ENCODE measurements around the gene NRL. TPM values are rescaled to one million over a fixed set of nuclear protein-coding genes. Genes with fewer than 3 reads are reported as not detected.

Gene NRL
- total RNA-seq, 2 experiments from 2014 or later, result 4.6 to 7.5 TPM

- H3K9me3 ChIP-seq (ENCODE audit: low read length), result no peaks in the 10 kb centered on the region
- H4K20me1 ChIP-seq (ENCODE audit: insufficient read depth, low read length), result 0 out of 2 replicates have a peak, but pooled peaks cover 6% of the 10 kb centered on the region
- no peak overlapping the region for H3K27ac ChIP-seq (ENCODE audit: low read depth, low read length, poor library complexity, severe bottlenecking)
- H3K36me3 ChIP-seq (ENCODE audit: insufficient read depth, low read length), result peaks cover 38% of the 10 kb centered on the region
- peak overlapping the region; percentile 85 for H3K4me3 ChIP-seq (ENCODE audit: low read depth, low read length, poor library complexity, severe bottlenecking)
- peak overlapping the region; percentile 89 for H3K4me2 ChIP-seq (ENCODE audit: low read length)
- H3K9me2 ChIP-seq (ENCODE audit: insufficient read depth, low read length), result no peaks in the 10 kb centered on the region
- no TSS peak for BruUV-seq (replicated peaks)
- H3K4me1 ChIP-seq (ENCODE audit: insufficient read depth, low read length, poor library complexity, severe bottlenecking), result peaks cover 42% of the 10 kb centered on the region
- no peak overlapping the region for H2AFZ ChIP-seq (ENCODE audit: low read length)
- ChIA-PET POLR2A (interaction anchor here (1.1 to 4.1 kb wide), 4 partner anchors 21 to 44 kb away, joined by 3 to 43 read pairs (median 4); partner anchors contain the start of genes DCAF11, NRL and PCK2), CTCF (ENCODE audit: unreplicated experiment) (no interaction called here)
- H3K79me2 ChIP-seq (ENCODE audit: insufficient read depth, low read depth, low read length), result peaks cover 25% of the 10 kb centered on the region
- intact Hi-C loops (cut with micrococcal nuclease; ENCODE audit: unreplicated experiment), result no loop called here
- DNase-seq (ENCODE audit: low spot score), result no peak
- TF ChIP-seq EZH2phosphoT487 (IDR thresholded peaks at IDR 0.05; ENCODE audit: borderline replicate concordance, low read depth, low read length) (no peak), CTCF (conservative IDR thresholded peaks at IDR 0.05; ENCODE audit: low read length) (no peak)
Observed at GRCh38 chr14:24138396-24139271, 23.9 kb upstream of the NRL start.

GRCh38 chr14:24137529-24138395, 23.0 kb upstream of the NRL start:
- ChIA-PET CTCF (ENCODE audit: unreplicated experiment) (interaction anchor here (0.6 to 2.1 kb wide), 3 partner anchors 8 to 29 kb away, joined by 3 to 12 read pairs (median 4); partner anchors contain the start of genes DCAF11 and NRL), POLR2A (interaction anchor here (0.6 to 4.1 kb wide), 10 partner anchors 9 to 93 kb away, joined by 3 to 43 read pairs (median 4); partner anchors contain the start of genes DCAF11, IRF9, NRL and PCK2)
- Histone ChIP-seq H3K27ac (ENCODE audit: low read depth, low read length, poor library complexity, severe bottlenecking) (peak overlapping the region; percentile 46), H3K4me2 (ENCODE audit: low read length) (peak overlapping the region; percentile 89), H2AFZ (ENCODE audit: low read length) (no peak overlapping the region), H3K9me3 (ENCODE audit: low read length) (no peaks in the 10 kb centered on the region), H3K4me3 (ENCODE audit: low read depth, low read length, poor library complexity, severe bottlenecking) (peak overlapping the region; percentile 98), H4K20me1 (ENCODE audit: insufficient read depth, low read length) (0 out of 2 replicates have a peak, but pooled peaks cover 6% of the 10 kb centered on the region), H3K9me2 (ENCODE audit: insufficient read depth, low read length) (no peaks in the 10 kb centered on the region), H3K4me1 (ENCODE audit: insufficient read depth, low read length, poor library complexity, severe bottlenecking) (peaks cover 42% of the 10 kb centered on the region), H3K79me2 (ENCODE audit: insufficient read depth, low read depth, low read length) (peaks cover 25% of the 10 kb centered on the region), H3K36me3 (ENCODE audit: insufficient read depth, low read length) (peaks cover 29% of the 10 kb centered on the region)
- no peak for DNase-seq (ENCODE audit: low spot score)
- TSS peak; percentile 88 for BruUV-seq (replicated peaks)
- TF ChIP-seq CTCF (conservative IDR thresholded peaks at IDR 0.05; ENCODE audit: low read length) (no peak), EZH2phosphoT487 (IDR thresholded peaks at IDR 0.05; ENCODE audit: borderline replicate concordance, low read depth, low read length) (no peak)
- intact Hi-C loops (cut with micrococcal nuclease; ENCODE audit: unreplicated experiment), result no loop called here
